K562 (cell line): Measurements from ENCODE around the gene PRELID1. TPM values are rescaled to one million over a fixed set of nuclear protein-coding genes. Genes with fewer than 3 reads are reported as not detected.

Source experiments
- ARNT ChIP-seq, 2 experiments: fragments of 450-650 bp; IDR thresholded peaks; 2 replicates each; pipeline ENCODE4 v1.6.1; 2016; ENCODE audit warnings: mild to moderate bottlenecking in 1 of 2
- FIP1L1 ChIP-seq: fragments of 200-400 bp; formaldehyde crosslinking; IDR thresholded peaks from 2 replicates; pipeline ENCODE4 v1.6.1; 2018; ENCODE audit warnings: mild to moderate bottlenecking, low read depth, low read length; ENCODE audit not compliant: poor library complexity, severe bottlenecking
- FOXA1 ChIP-seq: fragments of 450-650 bp; IDR thresholded peaks from 2 replicates; pipeline ENCODE4 v1.6.1; 2016; ENCODE audit warnings: mild to moderate bottlenecking, borderline replicate concordance
- HNRNPL ChIP-seq: fragments of 200-400 bp; formaldehyde crosslinking; IDR thresholded peaks from 2 replicates; pipeline ENCODE4 v1.6.1; 2017; ENCODE audit warnings: low read depth, mild to moderate bottlenecking, low read length
- L3MBTL2 ChIP-seq: fragments of 450-650 bp; IDR thresholded peaks from 2 replicates; pipeline ENCODE4 v1.6.1; 2016; ENCODE audit warnings: mild to moderate bottlenecking, moderate library complexity
- MTA1 ChIP-seq: fragments of 450-650 bp; IDR thresholded peaks from 2 replicates; pipeline ENCODE4 v1.6.1; 2017; ENCODE audit warnings: borderline replicate concordance
- MYC ChIP-seq, 2 experiments: fragments of 250-450 bp in 1 of 2; sonication (Bioruptor Pico) in 1 of 2; IDR thresholded peaks; 2 replicates each; pipeline versions ENCODE4 v1.5.1 to v1.6.1; 2012 to 2021; ENCODE audit warnings: low read depth in 2 of 2, borderline replicate concordance in 1 of 2, improper control_type of control experiment in 1 of 2, low read length in 1 of 2, mild to moderate bottlenecking in 1 of 2, moderate library complexity in 1 of 2
- NFE2L1 ChIP-seq: fragments of 450-650 bp; IDR thresholded peaks from 2 replicates; pipeline ENCODE4 v1.6.1; 2016; ENCODE audit warnings: missing genetic modification characterization, low read depth, mild to moderate bottlenecking, missing compliant biosample characterization, moderate library complexity, borderline replicate concordance
- TCF7L2 ChIP-seq: fragments of 150-350 bp; IDR thresholded peaks from 2 replicates; pipeline ENCODE4 v1.6.1; 2016; ENCODE audit warnings: low read depth, mild to moderate bottlenecking, low read length, moderate library complexity
- TSC22D4 ChIP-seq: fragments of 450-650 bp; IDR thresholded peaks from 2 replicates; pipeline ENCODE4 v1.6.1; 2016; ENCODE audit warnings: missing genetic modification characterization, missing biosample characterization, control low read depth
- ZC3H8 ChIP-seq: fragments of 450-650 bp; IDR thresholded peaks from 2 replicates; pipeline ENCODE4 v1.6.1; 2017
- ZNF311 ChIP-seq: fragments of 250-450 bp; sonication (Bioruptor Pico); IDR thresholded peaks from 2 replicates; pipeline ENCODE4 v1.4.0; 2020; ENCODE audit warnings: mild to moderate bottlenecking, moderate library complexity
- ZNF668 ChIP-seq: fragments of 250-450 bp; sonication (Bioruptor Pico); IDR thresholded peaks from 2 replicates; pipeline ENCODE4 v1.8.0; 2022; ENCODE audit warnings: mild to moderate bottlenecking, inconsistent platforms
- ZNF699 ChIP-seq: fragments of 250-450 bp; sonication (Bioruptor Pico); IDR thresholded peaks from 2 replicates; pipeline ENCODE4 v1.8.0; 2021; ENCODE audit warnings: mild to moderate bottlenecking, moderate library complexity; ENCODE audit not compliant: insufficient replicate concordance
- polyA plus RNA-seq, 8 experiments: library from polyadenylated mRNA; depleted of rRNA in 4 of 8; stranded (reverse) in 5 of 8; unstranded in 3 of 8; fragments of >200 nt; fragmentation: Nextera tagmentation in 2 of 8; fragmentation: Illumina TruSeq in 1 of 8; extraction: Ambion mirVana in 2 of 8; extraction: Trizol in 1 of 8; gene quantifications; 2 replicates each; pipeline versions ENCODE4 v1.2.1 to v1.2.3, GENCODE V29; 2011 to 2014; ENCODE audit warnings: inconsistent platforms in 1 of 8, missing spikeins in 1 of 8
- total RNA-seq, 7 experiments: library from RNA; depleted of rRNA in 6 of 7; stranded (reverse); fragments of >200 nt in 6 of 7; fragmentation: Illumina TruSeq in 2 of 7; extraction: Trizol in 2 of 7; gene quantifications; 2 replicates each; pipeline versions ENCODE4 v1.2.1 to v1.2.3, GENCODE V29; 2011 to 2021; ENCODE audit warnings: low replicate concordance in 1 of 7
- TF ChIP-seq, protein P1 (sequence below), 3 experiments: IDR thresholded peaks in 2 of 3; conservative IDR thresholded peaks in 1 of 3; 2 replicates each; pipeline ENCODE4 v1.5.1; 2011 to 2012; ENCODE audit warnings: low read length in 3 of 3, mild to moderate bottlenecking in 3 of 3, control low read depth in 2 of 3, improper control_type of control experiment in 1 of 3, inconsistent platforms in 1 of 3, low read depth in 1 of 3, mixed read lengths in 1 of 3, moderate library complexity in 1 of 3; ENCODE audit not compliant: insufficient read depth in 2 of 3
- TF ChIP-seq, protein P2 (sequence below): fragments of 250-450 bp; sonication (Bioruptor Pico); IDR thresholded peaks from 2 replicates; pipeline ENCODE4 v1.8.0; 2021; ENCODE audit warnings: borderline replicate concordance, mild to moderate bottlenecking, moderate library complexity; ENCODE audit not compliant: poor library complexity, severe bottlenecking
- TF ChIP-seq, protein P3 (sequence below): fragments of 450-650 bp; formaldehyde crosslinking; IDR thresholded peaks from 2 replicates; pipeline ENCODE4 v1.4.0; 2020; ENCODE audit warnings: mild to moderate bottlenecking, moderate library complexity
- TF ChIP-seq, protein P4 (sequence below): fragments of 450-650 bp; IDR thresholded peaks from 2 replicates; pipeline ENCODE4 v1.6.1; 2016; ENCODE audit warnings: mild to moderate bottlenecking
- TF ChIP-seq, protein P5 (sequence below): fragments of 450-650 bp; IDR thresholded peaks from 2 replicates; pipeline ENCODE4 v1.6.1; 2016; ENCODE audit warnings: missing biosample characterization, missing genetic modification characterization

PRELID1 gene
- total and polyA plus RNA-seq, 9 of the 15 experiments (the other 6 are each of a cell fraction or from before 2014, with no cell fraction given) = 40.1 to 484 (median 340) TPM

DNA sequence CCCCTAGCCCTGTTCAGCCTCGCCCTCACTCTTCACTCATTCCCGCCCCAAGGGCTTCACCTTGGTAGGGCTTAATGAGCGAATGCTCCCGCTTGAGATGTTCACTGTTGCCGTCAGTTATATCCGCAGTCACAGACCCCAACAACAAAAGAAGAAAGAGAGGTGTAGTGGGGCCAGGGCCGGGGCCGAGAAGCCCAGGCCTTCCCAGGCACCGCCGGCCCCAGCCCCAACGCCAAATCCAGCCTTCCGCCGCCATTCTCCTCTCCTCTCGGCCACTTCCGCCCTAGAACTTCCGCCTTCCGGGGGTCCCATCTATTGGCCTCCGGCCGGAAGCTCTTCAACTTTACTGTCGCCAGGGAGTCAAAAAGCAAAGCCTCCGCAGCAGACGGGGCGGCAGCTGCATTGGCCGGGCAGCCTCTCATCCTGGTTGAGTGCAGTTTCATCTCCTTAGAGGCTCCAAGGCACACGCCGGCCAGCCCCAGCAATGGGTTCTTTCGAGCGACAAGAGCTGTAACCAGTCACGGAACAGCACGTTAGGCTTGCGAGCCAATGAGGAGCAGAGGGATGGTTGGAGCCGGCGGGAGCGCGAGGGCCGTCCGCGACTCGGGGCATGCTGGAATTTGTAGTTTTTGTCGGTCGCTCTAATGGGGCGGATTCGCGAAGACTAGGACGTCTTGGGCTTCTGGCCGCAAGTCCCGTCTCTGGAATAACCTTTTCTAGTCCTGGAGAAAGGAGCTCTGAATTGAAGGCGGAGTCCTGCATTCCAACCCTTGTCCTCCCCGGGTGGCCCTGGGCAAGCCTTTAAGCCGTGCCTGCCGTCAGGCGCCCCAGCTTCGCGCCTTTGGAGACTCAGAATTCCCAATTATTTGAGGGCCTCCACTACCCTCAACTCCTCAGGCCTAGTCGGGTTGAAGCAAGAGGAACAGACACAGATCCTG is 48.1 kb downstream of the PRELID1 start, which contains the start of gene LMAN2 (continued):
- TF ChIP-seq, protein P1, sequence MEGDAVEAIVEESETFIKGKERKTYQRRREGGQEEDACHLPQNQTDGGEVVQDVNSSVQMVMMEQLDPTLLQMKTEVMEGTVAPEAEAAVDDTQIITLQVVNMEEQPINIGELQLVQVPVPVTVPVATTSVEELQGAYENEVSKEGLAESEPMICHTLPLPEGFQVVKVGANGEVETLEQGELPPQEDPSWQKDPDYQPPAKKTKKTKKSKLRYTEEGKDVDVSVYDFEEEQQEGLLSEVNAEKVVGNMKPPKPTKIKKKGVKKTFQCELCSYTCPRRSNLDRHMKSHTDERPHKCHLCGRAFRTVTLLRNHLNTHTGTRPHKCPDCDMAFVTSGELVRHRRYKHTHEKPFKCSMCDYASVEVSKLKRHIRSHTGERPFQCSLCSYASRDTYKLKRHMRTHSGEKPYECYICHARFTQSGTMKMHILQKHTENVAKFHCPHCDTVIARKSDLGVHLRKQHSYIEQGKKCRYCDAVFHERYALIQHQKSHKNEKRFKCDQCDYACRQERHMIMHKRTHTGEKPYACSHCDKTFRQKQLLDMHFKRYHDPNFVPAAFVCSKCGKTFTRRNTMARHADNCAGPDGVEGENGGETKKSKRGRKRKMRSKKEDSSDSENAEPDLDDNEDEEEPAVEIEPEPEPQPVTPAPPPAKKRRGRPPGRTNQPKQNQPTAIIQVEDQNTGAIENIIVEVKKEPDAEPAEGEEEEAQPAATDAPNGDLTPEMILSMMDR (IDR thresholded peaks at IDR 0.05 in 2 of 3, conservative IDR thresholded peaks at IDR 0.05 in 1 of 3; ENCODE audit: insufficient read depth in 2 of 3, low read depth in 1 of 3, low read length in 3 of 3) = no peak
- TF ChIP-seq ARNT (IDR thresholded peaks at IDR 0.05) = peak; percentile 72 to 87; a peak in 3 of 4 replicates
- no peak for TF ChIP-seq ZNF668 (CRISPR knock-in tag)
- TF ChIP-seq ZNF311 (CRISPR knock-in tag) = no peak
- TF ChIP-seq MYC (IDR thresholded peaks at IDR 0.05; ENCODE audit: low read depth, low read length) = no peak; the same call in 1 of the 2 replicates
- TF ChIP-seq MYC (CRISPR knock-in tag; IDR thresholded peaks at IDR 0.05; ENCODE audit: borderline replicate concordance, low read depth) = peak; percentile 76; the same call in 1 of the 2 replicates
- TF ChIP-seq, protein P2, sequence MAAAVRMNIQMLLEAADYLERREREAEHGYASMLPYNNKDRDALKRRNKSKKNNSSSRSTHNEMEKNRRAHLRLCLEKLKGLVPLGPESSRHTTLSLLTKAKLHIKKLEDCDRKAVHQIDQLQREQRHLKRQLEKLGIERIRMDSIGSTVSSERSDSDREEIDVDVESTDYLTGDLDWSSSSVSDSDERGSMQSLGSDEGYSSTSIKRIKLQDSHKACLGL = peak; percentile 26
- TF ChIP-seq, protein P3, sequence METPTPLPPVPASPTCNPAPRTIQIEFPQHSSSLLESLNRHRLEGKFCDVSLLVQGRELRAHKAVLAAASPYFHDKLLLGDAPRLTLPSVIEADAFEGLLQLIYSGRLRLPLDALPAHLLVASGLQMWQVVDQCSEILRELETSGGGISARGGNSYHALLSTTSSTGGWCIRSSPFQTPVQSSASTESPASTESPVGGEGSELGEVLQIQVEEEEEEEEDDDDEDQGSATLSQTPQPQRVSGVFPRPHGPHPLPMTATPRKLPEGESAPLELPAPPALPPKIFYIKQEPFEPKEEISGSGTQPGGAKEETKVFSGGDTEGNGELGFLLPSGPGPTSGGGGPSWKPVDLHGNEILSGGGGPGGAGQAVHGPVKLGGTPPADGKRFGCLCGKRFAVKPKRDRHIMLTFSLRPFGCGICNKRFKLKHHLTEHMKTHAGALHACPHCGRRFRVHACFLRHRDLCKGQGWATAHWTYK (CRISPR knock-in tag) = 0 out of 2 replicates have a peak, but pooled peaks have one; percentile 41
- no peak for TF ChIP-seq TCF7L2
- peak; percentile 71 for TF ChIP-seq L3MBTL2
- TF ChIP-seq ZC3H8 = peak; percentile 68; the same call in 1 of the 2 replicates
- peak; percentile 26 for TF ChIP-seq FIP1L1
- TF ChIP-seq ZNF699 = no peak
- TF ChIP-seq NFE2L1 (tag) = no peak
- TF ChIP-seq TSC22D4 (tag) = no peak
- no peak for TF ChIP-seq FOXA1
- TF ChIP-seq, protein P4, sequence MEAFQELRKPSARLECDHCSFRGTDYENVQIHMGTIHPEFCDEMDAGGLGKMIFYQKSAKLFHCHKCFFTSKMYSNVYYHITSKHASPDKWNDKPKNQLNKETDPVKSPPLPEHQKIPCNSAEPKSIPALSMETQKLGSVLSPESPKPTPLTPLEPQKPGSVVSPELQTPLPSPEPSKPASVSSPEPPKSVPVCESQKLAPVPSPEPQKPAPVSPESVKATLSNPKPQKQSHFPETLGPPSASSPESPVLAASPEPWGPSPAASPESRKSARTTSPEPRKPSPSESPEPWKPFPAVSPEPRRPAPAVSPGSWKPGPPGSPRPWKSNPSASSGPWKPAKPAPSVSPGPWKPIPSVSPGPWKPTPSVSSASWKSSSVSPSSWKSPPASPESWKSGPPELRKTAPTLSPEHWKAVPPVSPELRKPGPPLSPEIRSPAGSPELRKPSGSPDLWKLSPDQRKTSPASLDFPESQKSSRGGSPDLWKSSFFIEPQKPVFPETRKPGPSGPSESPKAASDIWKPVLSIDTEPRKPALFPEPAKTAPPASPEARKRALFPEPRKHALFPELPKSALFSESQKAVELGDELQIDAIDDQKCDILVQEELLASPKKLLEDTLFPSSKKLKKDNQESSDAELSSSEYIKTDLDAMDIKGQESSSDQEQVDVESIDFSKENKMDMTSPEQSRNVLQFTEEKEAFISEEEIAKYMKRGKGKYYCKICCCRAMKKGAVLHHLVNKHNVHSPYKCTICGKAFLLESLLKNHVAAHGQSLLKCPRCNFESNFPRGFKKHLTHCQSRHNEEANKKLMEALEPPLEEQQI = no peak
- no peak for TF ChIP-seq HNRNPL
- TF ChIP-seq MTA1 = peak; percentile 45; the same call in 1 of the 2 replicates
- TF ChIP-seq, protein P5, sequence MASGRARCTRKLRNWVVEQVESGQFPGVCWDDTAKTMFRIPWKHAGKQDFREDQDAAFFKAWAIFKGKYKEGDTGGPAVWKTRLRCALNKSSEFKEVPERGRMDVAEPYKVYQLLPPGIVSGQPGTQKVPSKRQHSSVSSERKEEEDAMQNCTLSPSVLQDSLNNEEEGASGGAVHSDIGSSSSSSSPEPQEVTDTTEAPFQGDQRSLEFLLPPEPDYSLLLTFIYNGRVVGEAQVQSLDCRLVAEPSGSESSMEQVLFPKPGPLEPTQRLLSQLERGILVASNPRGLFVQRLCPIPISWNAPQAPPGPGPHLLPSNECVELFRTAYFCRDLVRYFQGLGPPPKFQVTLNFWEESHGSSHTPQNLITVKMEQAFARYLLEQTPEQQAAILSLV (tag) = no peak
